HG03439 (cell line): ENCODE data around the gene LRRC75B.
"Not testable (repeated sequence)": the region's sequence is repeated elsewhere in the genome, so short reads cannot be mapped to it uniquely, and the experiment has no call there.

Source experiments
- ATAC-seq: cut with Tn5 transposase; IDR thresholded peaks from one replicate; pipeline ENCODE4 v1.9.1; 2021; ENCODE audit warnings: mild to moderate bottlenecking, moderate library complexity; ENCODE audit not compliant: unreplicated experiment

Gene LRRC75B

DNA sequence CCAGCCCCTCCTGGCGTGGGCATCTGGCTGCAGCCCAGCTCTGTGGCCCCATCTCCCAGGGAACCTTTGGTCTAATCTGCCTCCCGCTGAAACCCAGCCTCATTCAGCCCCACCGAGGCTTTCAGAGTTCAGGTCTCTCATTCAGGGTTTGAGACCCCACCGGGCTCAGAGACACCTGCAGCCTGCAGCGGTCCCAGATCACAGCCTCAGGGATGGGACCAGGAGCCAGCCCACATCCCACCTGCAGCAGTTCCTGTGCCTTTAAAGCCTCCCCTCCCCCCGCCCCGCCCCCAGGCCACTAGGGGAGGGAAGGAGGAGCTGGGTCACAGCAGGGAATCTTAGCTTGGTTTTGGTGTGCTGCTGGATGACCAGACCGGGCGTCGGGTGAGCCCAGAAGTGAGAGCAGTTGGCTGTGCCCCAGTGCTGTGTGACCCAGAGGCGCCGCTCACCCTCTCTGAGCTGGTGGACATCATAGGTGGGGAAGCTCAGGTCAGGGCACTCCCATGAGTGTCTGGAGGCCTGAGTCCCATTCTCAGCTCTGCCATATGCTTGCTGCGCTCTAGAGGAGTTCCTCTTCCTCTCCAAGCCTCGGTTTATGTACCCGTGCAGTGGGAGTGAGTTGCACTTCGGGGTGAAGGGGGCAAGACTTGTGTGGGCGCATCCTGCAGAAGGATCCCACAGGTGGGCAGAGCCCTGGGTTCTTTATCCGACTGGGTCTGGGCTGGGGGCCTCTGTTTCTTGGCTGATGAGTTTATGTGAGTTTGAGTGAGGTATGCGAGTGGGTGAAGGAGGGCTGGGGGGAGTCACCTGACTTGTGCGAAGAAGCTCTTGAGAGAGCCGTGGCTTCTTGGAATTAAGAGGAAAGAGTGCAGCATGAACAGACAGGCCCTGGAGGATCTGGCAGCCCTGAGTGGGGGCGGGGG, 10.2 kb upstream of the LRRC75B start, which contains the start of gene GGT1:
Gene GGT1, plus strand, starts transcription at position 347 of the 923 bp plus-strand sequence. CDS start 7,889 bp downstream, outside the sequence.
- ATAC-seq: not testable (repeated sequence)

DNA sequence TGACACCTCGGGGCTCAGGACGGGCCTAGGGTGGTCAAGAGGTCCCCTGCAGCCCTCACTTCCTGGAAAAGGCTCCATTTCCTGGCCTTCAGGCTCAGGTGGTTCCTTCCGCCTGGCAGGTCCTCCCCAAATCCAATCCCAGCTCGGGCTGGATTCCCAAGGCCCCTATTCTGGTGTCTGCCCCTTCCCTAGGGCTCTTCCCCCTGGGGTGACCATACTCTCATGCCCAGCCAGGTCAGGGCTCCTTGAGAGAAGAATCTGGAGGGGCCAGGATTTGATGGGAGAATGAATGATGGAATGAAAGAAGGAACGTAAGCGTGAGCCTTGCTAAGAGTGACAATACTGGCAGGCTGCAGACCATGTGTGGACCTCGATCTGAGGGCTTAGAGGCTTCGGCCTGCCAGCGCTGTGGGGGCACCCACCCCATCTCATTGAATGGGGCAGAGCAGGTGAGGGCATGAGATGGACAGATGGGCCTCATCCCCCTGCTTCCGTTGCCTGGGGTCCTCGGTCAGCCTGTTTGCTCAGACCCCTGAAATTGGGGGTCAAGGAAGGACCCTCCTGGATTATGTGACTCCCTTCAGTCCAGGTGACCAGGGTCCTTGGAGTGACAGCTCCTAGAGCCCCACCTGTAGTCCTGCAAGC, 9.4 kb upstream of the LRRC75B start:
- ATAC-seq: not testable (repeated sequence)

DNA sequence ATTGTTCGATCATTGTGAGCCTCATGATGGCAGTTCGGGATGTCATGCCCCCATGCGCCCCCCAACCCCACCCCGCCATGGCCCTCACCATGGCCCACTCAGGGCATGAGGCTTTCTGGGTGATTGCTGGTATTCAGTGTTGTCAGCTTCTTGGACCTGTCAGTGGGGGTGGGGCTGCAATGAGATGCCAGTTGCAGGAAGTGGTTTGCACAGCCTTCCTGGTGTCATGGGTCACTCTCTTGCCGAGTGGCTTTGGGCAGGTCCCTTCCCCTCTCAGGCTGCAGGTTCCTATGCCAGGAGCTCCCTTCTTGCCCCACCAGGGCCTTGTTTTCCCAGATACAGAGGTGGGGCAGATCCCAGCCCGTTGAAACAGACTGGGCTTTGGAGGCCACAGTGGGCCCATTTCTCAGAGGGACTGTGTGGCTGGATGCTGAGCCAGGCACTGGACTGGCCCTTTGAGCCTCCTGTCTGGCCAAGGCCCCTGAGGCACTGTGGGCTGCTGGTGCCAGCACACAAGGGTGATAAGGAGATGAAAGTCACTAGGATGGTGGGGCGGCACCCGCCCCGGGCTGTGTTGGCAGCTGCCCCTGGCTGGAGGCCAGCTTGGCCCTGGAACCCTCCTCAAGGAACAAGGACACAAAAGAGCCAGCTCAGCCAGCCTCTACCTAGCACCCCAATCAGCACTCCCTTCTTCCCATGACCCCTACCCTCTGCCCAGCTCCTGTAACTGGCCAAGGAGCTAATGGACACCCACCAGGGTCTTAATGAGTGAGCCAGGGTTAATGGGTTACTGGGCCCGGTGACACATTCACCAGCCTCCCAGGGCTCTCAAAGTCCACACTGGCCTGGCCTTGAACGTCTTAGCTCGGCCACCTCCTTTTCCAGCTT, 8.6 kb upstream of the LRRC75B start:
- no peak for ATAC-seq

DNA sequence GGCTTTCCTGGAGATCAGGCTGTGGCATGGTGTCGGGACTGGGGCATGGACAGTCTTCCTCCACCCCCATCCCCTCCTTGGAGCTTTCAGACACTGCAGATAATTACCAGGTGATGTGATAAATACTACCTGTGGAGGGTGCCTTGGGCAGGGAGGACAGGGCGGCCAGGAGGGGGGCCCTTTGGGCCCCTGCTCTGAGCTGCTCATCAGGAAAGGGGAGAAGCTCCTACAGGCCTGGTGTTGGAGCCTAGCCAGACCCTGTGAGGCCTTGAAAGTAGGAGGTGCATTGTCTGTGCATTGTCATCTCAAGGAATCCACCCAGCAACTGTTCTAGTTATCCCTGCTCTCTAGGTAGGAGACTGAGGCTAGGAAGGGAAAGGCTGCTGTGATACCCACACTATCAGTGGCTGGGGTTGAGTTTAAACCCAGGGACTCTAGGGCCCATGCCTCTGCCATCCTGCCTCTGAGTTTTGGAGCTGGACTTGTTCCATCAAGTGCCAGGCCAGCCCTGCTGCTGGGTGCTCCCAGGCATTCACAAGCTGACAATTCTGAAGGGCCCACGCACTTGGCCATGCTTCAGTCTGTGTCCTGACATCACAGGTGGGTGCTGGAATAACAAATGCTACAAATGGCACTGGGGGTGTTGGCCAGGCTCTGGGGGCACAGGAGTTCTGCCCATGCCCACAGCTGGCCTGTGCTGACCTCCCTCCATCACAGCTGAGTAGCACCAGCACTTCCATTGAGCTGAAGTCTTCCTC, 7.3 kb upstream of the LRRC75B start:
- ATAC-seq: not testable (repeated sequence)

DNA sequence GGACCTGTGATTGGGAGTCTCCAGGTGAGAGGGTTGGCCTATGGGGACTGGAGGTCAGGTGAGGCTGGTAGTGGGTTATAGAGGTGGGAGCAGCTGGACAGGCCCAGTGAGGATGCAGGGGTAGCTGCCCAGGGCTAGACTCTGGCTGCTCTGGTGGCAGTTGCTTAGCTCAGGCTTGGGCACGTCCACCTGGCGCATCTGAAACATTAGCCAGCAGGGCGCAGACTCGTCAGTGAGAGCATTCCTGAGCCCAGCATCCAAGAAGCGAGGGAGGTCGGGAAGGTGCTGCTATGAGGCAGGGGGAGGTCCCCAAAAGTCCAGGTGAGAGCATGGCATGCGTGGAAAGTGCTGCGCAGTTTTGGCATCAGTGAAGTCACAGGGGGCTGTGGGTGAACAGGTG, 6.6 kb upstream of the LRRC75B start:
- no peak for ATAC-seq

DNA sequence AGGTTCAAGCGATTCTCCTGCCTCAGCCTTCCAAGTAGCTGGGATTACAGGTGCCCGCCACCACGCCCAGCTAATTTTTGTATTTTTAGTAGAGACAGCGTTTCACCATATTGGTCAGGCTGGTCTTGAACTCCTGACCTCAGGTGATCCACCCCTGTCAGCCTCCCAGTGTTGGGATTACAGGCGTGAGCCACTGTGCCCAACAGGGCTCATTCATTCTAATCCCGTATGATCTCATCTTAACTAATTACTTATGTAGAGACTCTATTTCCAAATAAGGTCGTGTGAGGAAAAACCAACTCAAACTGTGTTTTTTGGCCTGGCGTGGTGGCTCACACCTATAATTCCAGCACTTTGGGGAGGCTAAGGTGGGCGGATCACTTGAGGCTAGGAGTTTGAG, 4.2 kb upstream of the LRRC75B start:
- not testable (repeated sequence) for ATAC-seq

DNA sequence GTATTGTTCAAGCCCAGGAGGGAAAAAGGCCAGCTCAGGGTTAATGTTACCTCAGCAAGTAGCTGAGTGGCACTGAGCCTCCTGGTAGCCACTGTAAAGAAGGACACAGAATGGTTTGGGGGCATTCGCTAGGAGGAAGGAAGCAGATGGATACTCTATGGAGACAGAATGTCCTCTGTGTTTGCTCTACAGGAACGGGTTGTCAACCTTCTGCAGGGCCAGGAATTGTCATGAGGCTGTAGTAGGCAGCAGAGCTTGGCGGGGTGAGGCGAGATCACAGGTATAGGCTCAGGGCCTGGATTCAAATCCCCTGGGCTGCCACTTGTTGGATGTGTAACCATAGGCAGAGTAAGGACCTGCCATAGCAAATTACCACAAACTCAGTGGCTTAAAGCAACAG, 3.0 kb upstream of the LRRC75B start:
- ATAC-seq: no peak

DNA sequence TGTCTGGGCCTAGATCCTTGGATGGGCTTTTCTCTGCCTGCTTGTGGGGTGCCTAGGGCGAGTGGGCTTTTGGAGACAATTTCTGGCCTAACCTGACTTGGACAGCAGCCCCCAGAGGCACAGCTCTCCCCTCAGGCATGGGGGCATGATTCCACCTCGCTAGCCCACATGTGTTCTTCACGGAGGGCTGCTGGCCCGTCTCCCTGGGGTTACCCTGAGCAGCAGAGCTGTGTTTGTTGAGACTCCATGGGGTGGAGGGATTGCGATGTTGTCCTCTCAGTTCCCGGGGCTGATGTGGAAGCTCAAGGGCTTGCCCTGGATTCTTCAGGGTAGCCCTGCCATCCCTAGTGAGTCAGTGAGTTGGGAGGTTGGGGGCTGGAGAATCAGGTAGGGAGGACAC, 2.4 kb upstream of the LRRC75B start:
- ATAC-seq: no peak

DNA sequence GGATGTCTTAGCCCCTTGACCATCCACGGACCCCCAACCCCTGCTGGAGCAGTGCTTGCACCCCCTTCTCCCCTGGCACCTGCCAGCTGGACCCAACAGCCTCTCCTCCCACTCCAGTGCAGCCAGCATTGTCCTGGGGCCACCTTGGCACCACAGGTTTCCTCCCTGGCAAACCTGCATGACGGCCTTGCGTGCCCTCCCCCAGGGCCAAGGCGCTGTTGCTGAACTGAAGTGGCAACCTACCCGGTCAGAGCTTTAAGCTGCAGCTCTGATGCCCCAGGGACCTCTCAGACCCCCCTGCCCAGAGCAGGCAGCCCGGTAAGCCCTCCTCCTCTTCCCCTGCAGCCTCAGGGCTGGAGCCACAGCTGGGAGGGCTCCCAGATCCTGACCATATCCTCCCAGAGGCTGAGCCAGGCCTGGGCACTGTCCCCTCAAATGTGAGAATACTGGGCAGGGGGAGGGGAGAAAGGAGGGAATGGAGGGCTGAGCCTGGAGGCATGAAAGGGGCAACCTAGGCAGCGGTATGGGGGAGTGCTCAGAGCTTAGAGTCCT, 1.8 kb upstream of the LRRC75B start:
- no peak for ATAC-seq

DNA sequence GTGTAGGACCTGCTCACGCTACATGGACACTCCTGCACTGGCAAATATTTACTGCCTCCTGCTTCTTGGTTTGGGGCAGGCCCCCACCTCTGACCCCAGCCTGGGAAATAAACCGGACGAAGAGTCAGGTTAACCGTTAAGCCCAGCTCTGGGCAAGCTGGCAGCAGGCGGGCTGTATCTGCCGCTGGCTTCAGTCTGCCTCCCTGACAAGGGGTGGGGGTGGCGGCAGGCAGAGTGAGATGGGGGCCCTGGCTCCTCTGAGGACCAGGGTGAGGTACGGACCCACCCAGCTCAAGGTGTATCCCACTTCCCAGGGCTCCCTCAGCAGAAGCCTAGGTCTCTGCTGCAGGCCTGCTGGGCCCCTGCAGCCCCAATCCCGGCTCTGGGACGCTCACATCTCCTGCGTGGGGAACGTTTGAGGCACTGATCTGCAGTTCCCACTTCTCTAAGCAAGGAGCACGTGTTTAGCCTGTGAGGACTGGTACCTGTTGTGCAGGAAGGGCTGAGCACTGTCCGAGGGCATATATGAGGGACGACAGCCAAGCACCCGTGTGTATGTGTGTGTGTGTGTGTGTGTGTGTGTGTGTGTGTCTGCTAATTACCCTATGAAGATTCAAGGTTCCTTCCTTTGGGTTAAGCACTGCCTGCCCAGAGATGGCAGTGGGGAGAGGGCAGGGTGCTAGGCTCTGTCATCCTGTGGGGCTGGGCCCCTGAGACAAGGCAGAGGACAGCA, 1.1 kb upstream of the LRRC75B start:
- no peak for ATAC-seq

DNA sequence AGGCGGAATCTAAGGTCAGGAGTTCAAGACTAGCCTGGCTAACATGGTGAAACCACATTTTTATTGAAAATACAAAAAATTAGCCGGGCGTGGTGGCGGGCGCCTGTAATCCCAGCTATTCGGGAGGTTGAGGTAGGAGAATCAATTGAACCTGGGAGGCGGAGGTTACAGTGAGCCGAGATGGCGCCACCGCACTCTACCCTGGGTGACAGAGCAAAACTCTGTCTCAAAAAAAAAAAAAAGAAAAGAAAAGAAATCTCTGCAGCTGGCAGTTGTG, 624 bp upstream of the LRRC75B start:
- ATAC-seq: not testable (repeated sequence)

DNA sequence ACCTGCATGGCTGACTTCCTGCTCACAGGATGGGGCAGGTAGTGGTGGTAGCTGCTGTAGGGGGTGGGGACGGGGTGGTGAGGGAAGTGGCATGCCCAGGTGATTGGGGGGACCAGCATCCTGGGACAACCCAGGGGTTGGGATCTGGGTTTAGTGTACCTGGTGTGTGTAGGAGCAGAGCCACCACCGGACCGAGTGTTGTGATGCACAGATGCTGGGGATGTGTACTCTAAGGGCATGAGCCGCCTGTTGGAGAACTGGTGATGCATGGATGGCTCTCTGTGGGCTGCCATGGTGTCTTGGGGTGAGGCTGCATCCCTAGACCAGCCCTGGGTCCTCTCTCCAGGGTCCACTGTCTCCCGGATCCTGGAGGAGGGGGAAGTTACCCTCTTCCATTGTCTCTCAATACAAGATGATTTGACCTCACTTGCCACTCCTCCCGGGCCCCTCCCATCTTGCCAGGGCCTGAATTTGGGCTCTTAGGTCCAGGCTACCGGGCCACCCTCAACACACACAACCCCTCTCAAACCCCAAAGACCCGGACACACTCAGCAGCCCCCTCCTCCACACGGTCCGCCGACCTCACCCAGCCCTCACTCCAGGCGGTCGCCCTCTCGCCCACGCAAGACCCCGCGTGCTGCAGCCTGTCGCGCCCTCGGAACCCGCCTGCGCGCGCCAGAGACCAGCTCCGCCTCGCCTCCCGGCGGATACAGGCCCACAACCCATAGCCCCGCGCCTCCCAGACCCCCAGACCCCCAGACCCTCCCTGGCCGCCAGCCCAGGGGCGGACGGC, 619 bp downstream of the LRRC75B start:
- no peak for ATAC-seq

DNA sequence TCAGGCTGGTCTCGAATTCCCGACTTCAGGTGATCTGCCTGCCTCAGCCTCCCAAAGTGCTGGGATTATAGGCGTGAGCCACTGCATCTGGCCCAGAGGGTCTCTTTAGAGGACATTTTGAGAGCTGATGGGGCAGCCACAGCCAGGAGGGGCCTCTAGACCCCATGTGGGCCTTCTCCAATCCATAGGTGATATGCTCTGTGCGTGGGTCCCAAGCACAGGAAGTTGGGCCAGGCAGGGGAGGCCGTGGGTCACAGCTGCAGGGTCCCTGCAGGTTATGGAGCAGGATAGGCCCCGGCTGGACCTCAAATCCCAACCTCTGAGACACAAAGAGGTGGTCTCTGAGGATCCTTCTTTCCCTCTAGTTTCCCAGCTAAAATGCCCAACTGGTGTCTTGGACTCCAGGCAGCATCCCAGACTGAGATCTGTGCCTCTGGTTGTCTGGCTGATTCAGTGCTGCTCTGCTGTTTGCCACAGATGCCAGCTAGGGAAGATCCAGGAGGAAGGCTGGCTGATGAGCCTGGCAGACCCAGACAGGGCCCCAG, 1.5 kb downstream of the LRRC75B start:
- no peak for ATAC-seq

DNA sequence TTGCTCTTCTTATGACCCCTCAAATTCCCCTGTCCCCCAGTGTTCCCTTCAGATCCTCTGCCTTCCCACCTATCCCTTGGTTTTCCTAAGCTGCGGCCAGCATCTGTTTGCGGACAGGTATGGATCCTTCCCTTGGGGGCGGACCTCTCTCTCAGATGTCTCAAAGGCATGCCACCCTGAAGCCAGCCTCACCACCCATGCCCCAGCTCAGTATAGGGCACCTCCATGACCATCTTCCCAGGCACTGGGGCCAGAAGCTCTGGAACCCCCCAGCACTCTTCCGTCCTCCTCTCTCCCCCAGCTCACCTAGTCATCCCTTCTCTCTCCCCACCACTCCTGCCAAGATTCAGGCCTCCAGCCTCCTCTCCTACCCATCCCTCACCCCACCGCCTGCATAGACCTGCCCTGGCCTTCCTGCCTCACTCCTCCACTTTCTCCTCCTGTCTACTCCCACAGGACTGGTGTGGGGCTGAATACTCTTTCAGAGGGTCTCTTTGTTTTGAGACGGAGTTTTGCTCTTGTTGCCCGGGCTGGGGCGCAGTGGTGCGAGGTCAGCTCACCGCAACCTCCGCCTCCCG, 2.2 kb downstream of the LRRC75B start:
- no peak for ATAC-seq

DNA sequence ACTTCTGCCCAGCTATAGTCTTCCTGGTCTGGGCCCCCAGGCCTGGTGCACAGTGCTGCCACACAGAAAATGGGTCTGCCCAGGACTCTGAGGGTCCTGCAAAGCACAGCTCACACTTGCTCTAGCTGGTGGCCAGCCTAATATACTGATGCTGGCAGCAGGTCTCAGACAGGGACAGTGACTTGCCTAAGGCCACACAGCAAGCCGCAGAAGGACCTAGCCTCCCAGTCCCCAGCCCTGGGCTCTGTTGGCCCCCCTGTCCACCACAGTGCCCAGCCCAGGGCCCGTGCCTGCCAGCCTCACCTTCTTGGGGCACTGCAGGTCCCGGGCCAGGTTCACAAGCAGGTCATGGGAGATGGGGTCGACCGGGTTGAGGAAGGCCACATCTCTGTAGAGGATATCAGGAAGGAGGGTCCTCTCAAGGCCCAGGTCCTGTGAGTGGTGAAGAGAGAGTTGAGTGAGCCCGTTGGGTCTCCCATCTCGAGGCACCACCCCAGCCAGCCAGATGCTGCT, 3.3 kb downstream of the LRRC75B start:
- no peak for ATAC-seq

DNA sequence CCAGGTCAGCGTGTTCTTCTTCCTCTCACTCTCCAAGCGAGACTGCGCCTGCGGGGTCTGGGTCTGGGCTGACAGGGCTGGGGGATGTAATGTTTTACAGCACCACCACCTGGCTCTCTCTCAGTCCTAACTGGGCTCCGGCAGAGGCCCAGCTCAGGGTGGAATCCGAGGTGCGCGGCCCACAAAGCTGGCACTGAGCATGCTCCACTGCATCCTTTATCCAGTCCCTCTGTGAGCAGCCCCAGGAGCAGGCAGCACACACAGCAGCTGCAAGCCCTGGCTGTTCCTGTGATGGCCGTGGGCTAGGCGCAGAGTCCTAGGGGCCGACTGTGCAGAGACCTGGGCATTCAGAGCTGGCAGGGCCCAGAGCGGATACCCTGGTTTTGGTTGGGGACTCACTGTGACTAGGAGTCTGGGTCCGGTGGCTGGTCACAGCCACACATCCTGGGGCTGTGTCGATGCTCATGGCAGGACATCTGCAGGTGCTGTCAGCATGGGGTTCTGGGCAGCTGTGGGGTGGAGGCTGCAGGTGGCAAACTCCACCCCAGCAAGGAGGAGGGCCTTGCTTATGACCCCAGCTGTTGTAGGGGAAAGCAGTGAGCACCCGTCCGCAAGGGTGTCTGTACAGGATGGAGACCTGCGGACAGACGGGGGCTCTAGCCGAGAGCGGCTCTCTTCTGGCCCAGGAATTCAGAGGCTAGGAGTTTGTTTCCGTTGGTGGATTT, 4.0 kb downstream of the LRRC75B start:
- ATAC-seq: no peak

DNA sequence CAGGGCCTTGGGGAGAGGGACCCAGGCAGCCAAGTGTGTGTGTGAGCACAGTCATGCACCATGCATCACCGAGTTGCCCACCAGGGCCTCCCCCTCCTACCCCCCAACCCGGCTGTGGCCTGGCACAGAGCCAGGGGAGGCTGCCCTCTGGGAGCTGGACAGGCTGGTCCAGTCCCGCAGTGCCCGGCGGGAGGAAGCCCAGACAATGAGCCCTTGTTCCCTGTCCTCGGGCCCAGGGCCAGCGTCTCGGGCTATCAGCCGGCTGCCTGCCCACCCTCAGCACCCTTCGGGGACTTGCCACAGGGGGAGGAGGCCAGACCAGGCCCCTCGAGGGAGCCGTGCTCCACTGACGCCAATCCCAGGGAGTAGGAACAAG, 4.5 kb downstream of the LRRC75B start:
- no peak for ATAC-seq
